Measurements from ENCODE around the gene EVPL. TPM values are rescaled to one million over a fixed set of nuclear protein-coding genes. Genes with fewer than 3 reads are reported as not detected.
"Not testable (repeated sequence)": the region's sequence is repeated elsewhere in the genome, so short reads cannot be mapped to it uniquely, and the experiment has no call there.

EVPL gene
- total RNA-seq, 1 donor from 2014 or later: not detected

GRCh38 chr17:76049836-76050537 is 22.9 kb upstream of the EVPL start:
- H3K27ac ChIP-seq: no peak overlapping the region
- intact Hi-C loops (cut with DNase I): no loop called here
- no peaks in the 10 kb centered on the region for H3K4me1 ChIP-seq
- TF ChIP-seq, protein P1, sequence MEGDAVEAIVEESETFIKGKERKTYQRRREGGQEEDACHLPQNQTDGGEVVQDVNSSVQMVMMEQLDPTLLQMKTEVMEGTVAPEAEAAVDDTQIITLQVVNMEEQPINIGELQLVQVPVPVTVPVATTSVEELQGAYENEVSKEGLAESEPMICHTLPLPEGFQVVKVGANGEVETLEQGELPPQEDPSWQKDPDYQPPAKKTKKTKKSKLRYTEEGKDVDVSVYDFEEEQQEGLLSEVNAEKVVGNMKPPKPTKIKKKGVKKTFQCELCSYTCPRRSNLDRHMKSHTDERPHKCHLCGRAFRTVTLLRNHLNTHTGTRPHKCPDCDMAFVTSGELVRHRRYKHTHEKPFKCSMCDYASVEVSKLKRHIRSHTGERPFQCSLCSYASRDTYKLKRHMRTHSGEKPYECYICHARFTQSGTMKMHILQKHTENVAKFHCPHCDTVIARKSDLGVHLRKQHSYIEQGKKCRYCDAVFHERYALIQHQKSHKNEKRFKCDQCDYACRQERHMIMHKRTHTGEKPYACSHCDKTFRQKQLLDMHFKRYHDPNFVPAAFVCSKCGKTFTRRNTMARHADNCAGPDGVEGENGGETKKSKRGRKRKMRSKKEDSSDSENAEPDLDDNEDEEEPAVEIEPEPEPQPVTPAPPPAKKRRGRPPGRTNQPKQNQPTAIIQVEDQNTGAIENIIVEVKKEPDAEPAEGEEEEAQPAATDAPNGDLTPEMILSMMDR (IDR thresholded peaks at IDR 0.05): no peak
- H3K27me3 ChIP-seq: no peaks in the 10 kb centered on the region
- H3K36me3 ChIP-seq: peaks cover 90 to 92% of the 10 kb centered on the region in 2 donors
- H3K4me3 ChIP-seq: no peak overlapping the region
- no peaks in the 10 kb centered on the region for H3K9me3 ChIP-seq
- no peak for DNase-seq (ENCODE audit: low spot score in 2 of 2)

DNA sequence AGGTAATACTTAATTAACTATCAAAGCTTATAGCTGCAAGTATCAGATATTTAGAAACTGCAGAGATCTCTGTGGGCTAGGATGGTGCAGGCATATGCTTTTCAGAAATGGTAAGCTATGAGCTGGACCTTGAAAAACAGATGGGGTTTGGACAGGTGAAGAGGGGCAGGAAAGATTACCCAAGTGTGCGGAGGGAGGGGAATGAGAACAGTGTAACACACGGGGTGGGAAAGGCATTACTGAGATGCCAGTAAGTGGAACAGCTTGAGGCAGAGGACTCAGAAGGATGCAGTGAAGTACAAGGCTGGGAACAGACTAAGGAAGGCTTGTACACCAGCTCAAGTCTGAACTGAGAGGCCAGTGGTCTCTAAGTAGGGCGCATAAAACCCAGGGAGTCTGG is 22.1 kb upstream of the EVPL start:
- Histone ChIP-seq H3K4me3 (no peak overlapping the region), H3K27ac (no peak overlapping the region), H3K27me3 (no peaks in the 10 kb centered on the region), H3K36me3 (peaks cover 90 to 94% of the 10 kb centered on the region in 2 donors), H3K4me1 (no peaks in the 10 kb centered on the region), H3K9me3 (no peaks in the 10 kb centered on the region)
- TF ChIP-seq, protein P1 (IDR thresholded peaks at IDR 0.05): no peak
- no peak for DNase-seq (ENCODE audit: low spot score in 2 of 2)
- intact Hi-C loops (cut with DNase I): no loop called here

DNA sequence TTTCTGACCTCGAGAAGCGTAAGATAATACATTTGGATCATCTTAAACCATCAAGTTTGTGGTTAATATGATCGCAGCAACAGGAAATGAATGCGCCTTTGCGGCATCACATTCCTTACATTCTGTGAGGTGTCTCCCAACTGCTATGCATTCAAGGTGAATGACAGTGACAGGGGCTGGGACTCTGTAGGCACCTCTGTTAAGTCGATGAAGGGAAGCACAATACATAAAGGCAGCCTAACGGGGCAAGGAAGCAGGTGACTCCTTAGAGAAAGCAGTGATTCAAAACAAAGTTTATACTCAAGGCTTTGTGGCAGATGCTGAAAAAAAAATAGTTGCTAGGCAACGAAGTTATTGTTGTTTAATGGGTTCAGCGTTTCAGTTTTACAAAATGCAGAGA is 21.6 kb upstream of the EVPL start:
- intact Hi-C loops (cut with DNase I): no loop called here
- H3K9me3 ChIP-seq: no peaks in the 10 kb centered on the region
- H3K4me3 ChIP-seq: no peak overlapping the region
- H3K27me3 ChIP-seq: no peaks in the 10 kb centered on the region
- TF ChIP-seq, protein P1 (IDR thresholded peaks at IDR 0.05): no peak
- H3K4me1 ChIP-seq: no peaks in the 10 kb centered on the region
- H3K27ac ChIP-seq: no peak overlapping the region
- no peak for DNase-seq (ENCODE audit: low spot score in 2 of 2)
- peaks cover 91 to 94% of the 10 kb centered on the region in 2 donors for H3K36me3 ChIP-seq

DNA sequence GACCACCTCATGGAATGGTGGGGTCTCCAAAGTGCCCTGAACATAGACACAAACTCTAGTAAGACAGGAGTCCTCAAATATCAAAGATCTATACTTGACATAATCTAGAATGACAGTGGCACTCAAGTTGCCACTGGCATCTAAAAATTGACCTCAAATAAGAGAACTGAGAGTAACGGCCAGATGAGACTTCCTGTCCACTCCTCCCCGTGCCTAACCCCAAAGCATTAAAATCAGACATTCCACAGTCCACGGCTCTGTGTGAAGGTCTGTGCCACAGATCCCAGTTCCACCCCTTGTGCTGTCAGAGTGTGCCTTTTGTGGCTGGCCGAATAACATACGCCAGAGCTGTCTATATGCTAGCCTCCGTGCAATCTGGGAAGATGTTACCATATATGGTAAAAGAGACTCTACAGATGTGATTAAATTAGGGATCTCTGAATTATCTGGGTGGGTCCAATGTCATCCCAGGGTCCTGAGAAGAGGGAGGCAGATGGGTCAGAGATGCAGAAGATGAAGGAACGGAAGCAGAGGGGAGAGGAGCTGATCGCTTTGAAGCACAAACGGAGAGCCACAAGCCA is 21.0 kb upstream of the EVPL start:
- TF ChIP-seq, protein P1 (IDR thresholded peaks at IDR 0.05): no peak
- H3K27me3 ChIP-seq: no peaks in the 10 kb centered on the region
- no peak for DNase-seq (ENCODE audit: low spot score in 2 of 2)
- no peak overlapping the region for H3K4me3 ChIP-seq
- no peak overlapping the region for H3K27ac ChIP-seq
- H3K4me1 ChIP-seq: no peaks in the 10 kb centered on the region
- H3K9me3 ChIP-seq: no peaks in the 10 kb centered on the region
- H3K36me3 ChIP-seq: peaks cover 91 to 96% of the 10 kb centered on the region in 2 donors
- intact Hi-C loops (cut with DNase I): no loop called here

DNA sequence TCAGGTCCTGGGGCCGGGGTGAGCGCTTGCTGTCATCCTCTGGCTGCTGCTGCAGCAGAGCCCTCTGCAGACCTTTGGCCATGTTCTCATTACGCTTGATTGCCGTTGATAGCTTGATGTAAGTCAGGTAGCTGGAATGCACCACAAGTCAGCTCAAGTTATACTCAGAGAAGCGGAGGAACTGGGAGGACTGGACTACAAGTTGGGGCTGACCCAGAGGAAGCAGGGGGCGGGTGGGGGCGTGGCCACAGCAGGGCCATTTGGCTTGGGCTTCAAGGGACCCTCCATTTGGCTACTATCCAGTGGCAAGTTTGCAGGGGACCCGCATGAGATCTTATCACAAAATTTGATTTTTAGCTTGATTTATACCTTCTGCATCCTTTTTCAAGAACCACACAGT is 19.0 kb upstream of the EVPL start:
- TF ChIP-seq, protein P1 (IDR thresholded peaks at IDR 0.05): no peak
- intact Hi-C loops (cut with DNase I): no loop called here
- DNase-seq (ENCODE audit: low spot score in 2 of 2): no peak
- Histone ChIP-seq H3K4me1 (no peaks in the 10 kb centered on the region), H3K27ac (no peak overlapping the region), H3K36me3 (peaks cover 98 to 99% of the 10 kb centered on the region in 2 donors), H3K9me3 (no peaks in the 10 kb centered on the region), H3K4me3 (no peak overlapping the region), H3K27me3 (no peaks in the 10 kb centered on the region)

DNA sequence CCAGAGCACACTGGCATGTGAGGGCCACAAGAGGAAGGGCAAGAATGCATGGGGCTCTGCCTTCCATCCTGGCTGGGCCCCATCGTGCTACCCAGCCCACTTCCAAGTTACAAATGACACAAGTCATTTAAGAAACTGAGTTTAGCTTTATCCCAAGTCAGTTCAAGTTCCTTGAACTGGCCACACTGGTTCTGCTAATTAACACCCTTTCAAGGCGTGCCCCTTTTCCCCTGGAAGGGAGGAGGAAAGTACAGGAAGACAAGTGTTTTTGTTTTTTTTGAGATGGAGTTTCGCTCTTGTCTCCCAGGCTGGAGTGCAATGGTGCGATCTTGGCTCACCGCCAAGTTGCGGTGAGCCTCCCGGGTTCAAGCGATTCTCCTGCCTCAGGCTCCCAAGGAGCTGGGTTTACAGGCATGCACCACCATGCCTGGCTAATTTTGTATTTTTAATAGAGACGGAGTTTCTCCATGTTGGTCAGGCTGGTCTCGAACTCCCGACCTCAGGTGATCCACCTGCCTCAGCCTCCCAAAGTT is 17.4 kb upstream of the EVPL start:
- H3K27me3 ChIP-seq; H3K4me3 ChIP-seq; intact Hi-C loops (cut with DNase I); H3K9me3 ChIP-seq; DNase-seq (ENCODE audit: low spot score in 2 of 2); H3K4me1 ChIP-seq; H3K27ac ChIP-seq: not testable (repeated sequence)
- peaks cover 98 to 99% of the 10 kb centered on the region in 2 donors for H3K36me3 ChIP-seq

GRCh38 chr17:76042868-76043267 is 15.8 kb upstream of the EVPL start:
- H3K4me1 ChIP-seq; H3K4me3 ChIP-seq; DNase-seq (ENCODE audit: low spot score in 2 of 2); intact Hi-C loops (cut with DNase I); H3K9me3 ChIP-seq; H3K27me3 ChIP-seq; H3K27ac ChIP-seq: not testable (repeated sequence)
- peaks cover 90 to 97% of the 10 kb centered on the region in 2 donors for H3K36me3 ChIP-seq
